K562 (cell line): Measurements from ENCODE around the gene ZNF628. TPM values are rescaled to one million over a fixed set of nuclear protein-coding genes. Genes with fewer than 3 reads are reported as not detected.
A peak's percentile ranks its signal among the peaks of the same experiment; 100 is the strongest.

Experiments
- ARID2 ChIP-seq: fragments of 450-650 bp; IDR thresholded peaks from 2 replicates; pipeline ENCODE4 v1.6.1; 2017; ENCODE audit warnings: antibody characterized with exemption, mild to moderate bottlenecking
- BCL6 ChIP-seq: fragments of 250-450 bp; sonication (Bioruptor Pico); IDR thresholded peaks from 2 replicates; pipeline ENCODE4 v1.4.0; 2020
- CEBPB ChIP-seq: fragments of 450-650 bp; IDR thresholded peaks from 2 replicates; pipeline ENCODE4 v1.6.1; 2016; ENCODE audit warnings: missing genetic modification characterization, missing compliant biosample characterization
- CEBPG ChIP-seq, 3 experiments: fragments of 200-800 bp in 1 of 3; sonication (Bioruptor generic) in 1 of 3; sonication (generic) in 1 of 3; formaldehyde crosslinking in 1 of 3; IDR thresholded peaks in 2 of 3; conservative IDR thresholded peaks in 1 of 3; 2 replicates each; pipeline versions ENCODE4 v1.6.1 to v1.8.0; 2016 to 2022; ENCODE audit warnings: missing compliant biosample characterization in 2 of 3, missing genetic modification characterization in 2 of 3, mild to moderate bottlenecking in 1 of 3, missing genetic modification reagents in 1 of 3
- MCM3 ChIP-seq: fragments of 450-650 bp; IDR thresholded peaks from 2 replicates; pipeline ENCODE4 v1.6.1; 2016
- POLR2A ChIP-seq: fragments of 450-650 bp; conservative IDR thresholded peaks from 2 replicates; pipeline ENCODE4 v1.6.1; 2016
- POLR2G ChIP-seq: fragments of 200-400 bp; formaldehyde crosslinking; IDR thresholded peaks from 2 replicates; pipeline ENCODE4 v1.6.1; 2017; ENCODE audit warnings: low read depth, mild to moderate bottlenecking, antibody characterized with exemption, low read length, moderate library complexity
- RFX5 ChIP-seq: IDR thresholded peaks from 2 replicates; pipeline ENCODE4 v1.6.1; 2011; ENCODE audit warnings: low read depth, mild to moderate bottlenecking, improper control_type of control experiment, low read length
- SIX5 ChIP-seq, 2 experiments: IDR thresholded peaks; 2 replicates each; pipeline ENCODE4 v1.6.1; 2011; ENCODE audit warnings: low read length in 2 of 2, borderline replicate concordance in 1 of 2, low read depth in 1 of 2, mild to moderate bottlenecking in 1 of 2, moderate library complexity in 1 of 2; ENCODE audit not compliant: insufficient read depth in 1 of 2
- SMAD4 ChIP-seq: fragments of 250-450 bp; sonication (Bioruptor Pico); conservative IDR thresholded peaks from 2 replicates; pipeline ENCODE4 v1.8.0; 2021; ENCODE audit warnings: inconsistent platforms, mild to moderate bottlenecking, moderate library complexity
- SRSF9 ChIP-seq: fragments of 200-400 bp; formaldehyde crosslinking; IDR thresholded peaks from 2 replicates; pipeline ENCODE4 v1.6.1; 2017; ENCODE audit warnings: low read depth, low read length, borderline replicate concordance
- TAF15 ChIP-seq: fragments of 200-400 bp; formaldehyde crosslinking; IDR thresholded peaks from 2 replicates; pipeline ENCODE4 v1.6.1; 2017; ENCODE audit warnings: mild to moderate bottlenecking, low read depth, low read length, moderate library complexity
- ZFP1 ChIP-seq: fragments of 450-650 bp; formaldehyde crosslinking; IDR thresholded peaks from 2 replicates; pipeline ENCODE4 v1.4.0; 2020; ENCODE audit warnings: mild to moderate bottlenecking, mixed read lengths
- ZNF324 ChIP-seq: fragments of 250-450 bp; sonication (Bioruptor Pico); IDR thresholded peaks from 2 replicates; pipeline ENCODE4 v1.4.0; 2020; ENCODE audit warnings: mild to moderate bottlenecking
- ZNF354B ChIP-seq: fragments of 250-450 bp; sonication (Bioruptor Pico); IDR thresholded peaks from 2 replicates; pipeline ENCODE4 v1.4.0; 2020
- ZNF778 ChIP-seq: fragments of 450-650 bp; formaldehyde crosslinking; IDR thresholded peaks from 2 replicates; pipeline ENCODE4 v1.4.0; 2020; ENCODE audit warnings: mild to moderate bottlenecking, moderate library complexity
- polyA plus RNA-seq, 8 experiments: library from polyadenylated mRNA; depleted of rRNA in 4 of 8; stranded (reverse) in 5 of 8; unstranded in 3 of 8; fragments of >200 nt; fragmentation: Nextera tagmentation in 2 of 8; fragmentation: Illumina TruSeq in 1 of 8; extraction: Ambion mirVana in 2 of 8; extraction: Trizol in 1 of 8; gene quantifications; 2 replicates each; pipeline versions ENCODE4 v1.2.1 to v1.2.3, GENCODE V29; 2011 to 2014; ENCODE audit warnings: inconsistent platforms in 1 of 8, missing spikeins in 1 of 8
- total RNA-seq, 7 experiments: library from RNA; depleted of rRNA in 6 of 7; stranded (reverse); fragments of >200 nt in 6 of 7; fragmentation: Illumina TruSeq in 2 of 7; extraction: Trizol in 2 of 7; gene quantifications; 2 replicates each; pipeline versions ENCODE4 v1.2.1 to v1.2.3, GENCODE V29; 2011 to 2021; ENCODE audit warnings: low replicate concordance in 1 of 7
- TF ChIP-seq, protein P1 (sequence below), 3 experiments: IDR thresholded peaks in 2 of 3; conservative IDR thresholded peaks in 1 of 3; 2 replicates each; pipeline ENCODE4 v1.5.1; 2011 to 2012; ENCODE audit warnings: low read length in 3 of 3, mild to moderate bottlenecking in 3 of 3, control low read depth in 2 of 3, improper control_type of control experiment in 1 of 3, inconsistent platforms in 1 of 3, low read depth in 1 of 3, mixed read lengths in 1 of 3, moderate library complexity in 1 of 3; ENCODE audit not compliant: insufficient read depth in 2 of 3
- TF ChIP-seq, protein P2 (sequence below): fragments of 250-450 bp; sonication (Bioruptor Pico); IDR thresholded peaks from 2 replicates; pipeline ENCODE4 v1.4.0; 2020; ENCODE audit warnings: borderline replicate concordance
- TF ChIP-seq, protein P3 (sequence below): fragments of 250-450 bp; sonication (Bioruptor Pico); IDR thresholded peaks from 2 replicates; pipeline ENCODE4 v1.5.0; 2020; ENCODE audit warnings: mild to moderate bottlenecking
- TF ChIP-seq, protein P4 (sequence below), 2 experiments: fragments of 450-650 bp in 1 of 2; IDR thresholded peaks; 2 replicates each; pipeline ENCODE4 v1.6.1; 2011 to 2017; ENCODE audit warnings: low read depth in 2 of 2, antibody characterized with exemption in 1 of 2, borderline replicate concordance in 1 of 2, low read length in 1 of 2, mild to moderate bottlenecking in 1 of 2, mixed read lengths in 1 of 2; ENCODE audit not compliant: control insufficient read depth in 1 of 2

Gene ZNF628
- total and polyA plus RNA-seq, 9 of the 15 experiments (the other 6 are each of a cell fraction or from before 2014, with no cell fraction given), result 0.13 to 13.6 (median 2.2) TPM; not detected in 3

DNA sequence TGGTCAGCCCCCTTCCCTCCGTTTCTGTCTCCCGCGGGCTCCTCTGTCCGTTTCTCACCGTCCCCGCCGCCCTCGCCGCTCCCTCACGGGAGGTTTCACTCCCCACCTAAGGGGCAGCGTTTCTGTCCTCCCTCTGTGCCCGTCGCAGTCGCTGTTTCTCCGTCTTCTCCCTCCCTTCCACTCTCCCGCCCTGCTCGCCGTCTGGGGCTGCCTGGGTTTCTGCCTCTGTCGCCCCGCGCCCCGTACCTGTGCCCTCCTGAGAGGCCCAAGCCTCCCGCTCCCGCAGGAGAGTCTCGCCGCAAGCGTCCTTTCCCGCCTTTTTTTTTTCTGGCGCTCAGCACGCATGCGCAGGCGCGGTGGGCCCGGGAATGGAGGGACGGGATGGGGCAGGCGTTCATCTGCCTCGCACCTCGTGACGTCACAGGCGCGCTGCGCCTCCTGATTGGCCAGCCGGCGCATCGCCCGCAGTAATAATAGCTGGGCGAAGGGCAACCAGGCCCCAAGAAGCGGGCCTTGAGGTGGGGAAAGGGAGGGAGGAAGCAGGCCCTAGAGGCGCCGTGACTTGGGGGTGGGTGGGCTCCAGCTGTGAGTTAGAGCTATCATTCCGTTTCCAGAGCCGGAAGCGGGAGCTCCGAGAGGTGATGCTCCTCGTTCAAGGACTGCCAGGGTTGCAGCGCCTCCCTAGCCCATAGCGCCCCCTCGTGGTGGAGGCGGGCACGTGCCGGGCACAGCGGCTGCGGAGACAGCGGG, 27.3 kb downstream of the ZNF628 start (continued):
- TF ChIP-seq RFX5 (peak; percentile 99), SIX5 (IDR thresholded peaks at IDR 0.05; ENCODE audit: borderline replicate concordance in 1 of 2, insufficient read depth in 1 of 2, low read depth in 1 of 2, low read length in 2 of 2) (no peak), ZNF324 (no peak), TAF15 (no peak), POLR2A (no peak), ZNF354B (CRISPR knock-in tag) (no peak), MCM3 (no peak), CEBPG (CRISPR knock-in tag; IDR thresholded peaks at IDR 0.05) (peak; percentile 83), CEBPG (tag; conservative IDR thresholded peaks at IDR 0.05 in 1 of 2, IDR thresholded peaks at IDR 0.05 in 1 of 2) (no peak), ZNF778 (CRISPR knock-in tag) (no peak), SMAD4 (peak; percentile 35; the same call in 1 of the 2 replicates), POLR2G (peak; percentile 55; the same call in 1 of the 2 replicates), CEBPB (no peak), BCL6 (CRISPR knock-in tag) (no peak), ARID2 (peak; percentile 56; the same call in 1 of the 2 replicates), SRSF9 (no peak), ZFP1 (CRISPR knock-in tag) (no peak)
- TF ChIP-seq, protein P1, sequence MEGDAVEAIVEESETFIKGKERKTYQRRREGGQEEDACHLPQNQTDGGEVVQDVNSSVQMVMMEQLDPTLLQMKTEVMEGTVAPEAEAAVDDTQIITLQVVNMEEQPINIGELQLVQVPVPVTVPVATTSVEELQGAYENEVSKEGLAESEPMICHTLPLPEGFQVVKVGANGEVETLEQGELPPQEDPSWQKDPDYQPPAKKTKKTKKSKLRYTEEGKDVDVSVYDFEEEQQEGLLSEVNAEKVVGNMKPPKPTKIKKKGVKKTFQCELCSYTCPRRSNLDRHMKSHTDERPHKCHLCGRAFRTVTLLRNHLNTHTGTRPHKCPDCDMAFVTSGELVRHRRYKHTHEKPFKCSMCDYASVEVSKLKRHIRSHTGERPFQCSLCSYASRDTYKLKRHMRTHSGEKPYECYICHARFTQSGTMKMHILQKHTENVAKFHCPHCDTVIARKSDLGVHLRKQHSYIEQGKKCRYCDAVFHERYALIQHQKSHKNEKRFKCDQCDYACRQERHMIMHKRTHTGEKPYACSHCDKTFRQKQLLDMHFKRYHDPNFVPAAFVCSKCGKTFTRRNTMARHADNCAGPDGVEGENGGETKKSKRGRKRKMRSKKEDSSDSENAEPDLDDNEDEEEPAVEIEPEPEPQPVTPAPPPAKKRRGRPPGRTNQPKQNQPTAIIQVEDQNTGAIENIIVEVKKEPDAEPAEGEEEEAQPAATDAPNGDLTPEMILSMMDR (IDR thresholded peaks at IDR 0.05 in 2 of 3, conservative IDR thresholded peaks at IDR 0.05 in 1 of 3; ENCODE audit: insufficient read depth in 2 of 3, low read depth in 1 of 3, low read length in 3 of 3), result peak; percentile 91 to 95 (median 95)
- TF ChIP-seq, protein P2, sequence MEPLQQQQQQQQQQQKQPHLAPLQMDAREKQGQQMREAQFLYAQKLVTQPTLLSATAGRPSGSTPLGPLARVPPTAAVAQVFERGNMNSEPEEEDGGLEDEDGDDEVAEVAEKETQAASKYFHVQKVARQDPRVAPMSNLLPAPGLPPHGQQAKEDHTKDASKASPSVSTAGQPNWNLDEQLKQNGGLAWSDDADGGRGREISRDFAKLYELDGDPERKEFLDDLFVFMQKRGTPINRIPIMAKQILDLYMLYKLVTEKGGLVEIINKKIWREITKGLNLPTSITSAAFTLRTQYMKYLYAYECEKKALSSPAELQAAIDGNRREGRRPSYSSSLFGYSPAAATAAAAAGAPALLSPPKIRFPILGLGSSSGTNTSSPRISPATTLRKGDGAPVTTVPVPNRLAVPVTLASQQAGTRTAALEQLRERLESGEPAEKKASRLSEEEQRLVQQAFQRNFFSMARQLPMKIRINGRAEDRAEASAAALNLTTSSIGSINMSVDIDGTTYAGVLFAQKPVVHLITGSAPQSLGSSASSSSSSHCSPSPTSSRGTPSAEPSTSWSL (CRISPR knock-in tag), result no peak
- TF ChIP-seq, protein P3, sequence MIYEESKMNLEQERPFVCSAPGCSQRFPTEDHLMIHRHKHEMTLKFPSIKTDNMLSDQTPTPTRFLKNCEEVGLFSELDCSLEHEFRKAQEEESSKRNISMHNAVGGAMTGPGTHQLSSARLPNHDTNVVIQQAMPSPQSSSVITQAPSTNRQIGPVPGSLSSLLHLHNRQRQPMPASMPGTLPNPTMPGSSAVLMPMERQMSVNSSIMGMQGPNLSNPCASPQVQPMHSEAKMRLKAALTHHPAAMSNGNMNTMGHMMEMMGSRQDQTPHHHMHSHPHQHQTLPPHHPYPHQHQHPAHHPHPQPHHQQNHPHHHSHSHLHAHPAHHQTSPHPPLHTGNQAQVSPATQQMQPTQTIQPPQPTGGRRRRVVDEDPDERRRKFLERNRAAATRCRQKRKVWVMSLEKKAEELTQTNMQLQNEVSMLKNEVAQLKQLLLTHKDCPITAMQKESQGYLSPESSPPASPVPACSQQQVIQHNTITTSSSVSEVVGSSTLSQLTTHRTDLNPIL (CRISPR knock-in tag), result no peak
- TF ChIP-seq, protein P4, sequence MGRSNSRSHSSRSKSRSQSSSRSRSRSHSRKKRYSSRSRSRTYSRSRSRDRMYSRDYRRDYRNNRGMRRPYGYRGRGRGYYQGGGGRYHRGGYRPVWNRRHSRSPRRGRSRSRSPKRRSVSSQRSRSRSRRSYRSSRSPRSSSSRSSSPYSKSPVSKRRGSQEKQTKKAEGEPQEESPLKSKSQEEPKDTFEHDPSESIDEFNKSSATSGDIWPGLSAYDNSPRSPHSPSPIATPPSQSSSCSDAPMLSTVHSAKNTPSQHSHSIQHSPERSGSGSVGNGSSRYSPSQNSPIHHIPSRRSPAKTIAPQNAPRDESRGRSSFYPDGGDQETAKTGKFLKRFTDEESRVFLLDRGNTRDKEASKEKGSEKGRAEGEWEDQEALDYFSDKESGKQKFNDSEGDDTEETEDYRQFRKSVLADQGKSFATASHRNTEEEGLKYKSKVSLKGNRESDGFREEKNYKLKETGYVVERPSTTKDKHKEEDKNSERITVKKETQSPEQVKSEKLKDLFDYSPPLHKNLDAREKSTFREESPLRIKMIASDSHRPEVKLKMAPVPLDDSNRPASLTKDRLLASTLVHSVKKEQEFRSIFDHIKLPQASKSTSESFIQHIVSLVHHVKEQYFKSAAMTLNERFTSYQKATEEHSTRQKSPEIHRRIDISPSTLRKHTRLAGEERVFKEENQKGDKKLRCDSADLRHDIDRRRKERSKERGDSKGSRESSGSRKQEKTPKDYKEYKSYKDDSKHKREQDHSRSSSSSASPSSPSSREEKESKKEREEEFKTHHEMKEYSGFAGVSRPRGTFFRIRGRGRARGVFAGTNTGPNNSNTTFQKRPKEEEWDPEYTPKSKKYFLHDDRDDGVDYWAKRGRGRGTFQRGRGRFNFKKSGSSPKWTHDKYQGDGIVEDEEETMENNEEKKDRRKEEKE (IDR thresholded peaks at IDR 0.05; ENCODE audit: borderline replicate concordance in 1 of 2, control insufficient read depth in 1 of 2, low read depth in 2 of 2, low read length in 1 of 2), result no peak
